ENCODE results near the gene RRM2. TPM values are rescaled to one million over a fixed set of nuclear protein-coding genes. Genes with fewer than 3 reads are reported as not detected.

RRM2 gene
- total and polyA plus RNA-seq, 2 of the 4 experiments (the other 2 are of a cell fraction), result 53.6 to 68.5 TPM

GRCh38 chr2:10075101-10075500 lies 47.4 kb upstream of the RRM2 start (continued):
- TF ChIP-seq MAZ (IDR thresholded peaks at IDR 0.05; ENCODE audit: borderline replicate concordance, low read depth, low read length) (no peak), MAFK (IDR thresholded peaks at IDR 0.05; ENCODE audit: low read depth, low read length) (no peak), NFE2L2 (IDR thresholded peaks at IDR 0.05; ENCODE audit: low read depth, low read length) (no peak)

GRCh38 chr2:10075571-10076209 lies 46.8 kb upstream of the RRM2 start:
- no peak overlapping the region for H3K56ac ChIP-seq (ENCODE audit: extremely low read depth, insufficient read depth, low read length)
- H3K14ac ChIP-seq (replicated peaks; ENCODE audit: low read depth, low read length), result no peak overlapping the region
- H4K5ac ChIP-seq (ENCODE audit: low read depth, low read length), result no peak overlapping the region
- no peak overlapping the region for H4K8ac ChIP-seq (ENCODE audit: low read depth in 2 of 2, low read length in 2 of 2)
- no peak overlapping the region for H2BK15ac ChIP-seq (ENCODE audit: low read depth, low read length)
- H3K9me1 ChIP-seq (ENCODE audit: insufficient read depth, low read length), result no peaks in the 10 kb centered on the region; the same call in 1 of the 2 replicates
- no peak overlapping the region for H3K23ac ChIP-seq (ENCODE audit: low read depth, low read length)
- H3K36me3 ChIP-seq (ENCODE audit: control insufficient read depth, insufficient read depth, low read length), result no peaks in the 10 kb centered on the region
- H2BK5ac ChIP-seq (ENCODE audit: low read depth, low read length, poor library complexity, severe bottlenecking), result no peak overlapping the region
- H3K4me2 ChIP-seq (ENCODE audit: low read depth, low read length), result no peak overlapping the region
- no peak overlapping the region for H4K91ac ChIP-seq (ENCODE audit: insufficient read depth, low read depth, low read length)
- TF ChIP-seq MAZ (IDR thresholded peaks at IDR 0.05; ENCODE audit: borderline replicate concordance, low read depth, low read length), result no peak
- TF ChIP-seq SMC3 (IDR thresholded peaks at IDR 0.05; ENCODE audit: low read depth, low read length), result no peak
- TF ChIP-seq RFX5 (IDR thresholded peaks at IDR 0.05; ENCODE audit: low read depth, low read length), result no peak
- H3K79me1 ChIP-seq (ENCODE audit: low read depth in 1 of 2, low read length in 2 of 2), result no peaks in the 10 kb centered on the region
- H4K20me1 ChIP-seq (ENCODE audit: insufficient read depth, low read length), result peaks cover 6% of the 10 kb centered on the region; the same call in 1 of the 2 replicates
- DNase-seq (no peak), ATAC-seq (ENCODE audit: low read depth) (no peak)
- H3K27me3 ChIP-seq (ENCODE audit: control insufficient read depth, insufficient read depth, low read length), result peaks cover 48% of the 10 kb centered on the region
- no peak overlapping the region for H3K27ac ChIP-seq (ENCODE audit: insufficient read depth, low read length)
- dilution Hi-C loops (cut with HindIII; ENCODE audit: low sequenced_read_pairs, unreplicated experiment), result no loop called here
- no peak overlapping the region for H2BK120ac ChIP-seq (ENCODE audit: low read depth, low read length)
- 0 out of 2 replicates have a peak, but pooled peaks cover 2% of the 10 kb centered on the region for H3K4me1 ChIP-seq (ENCODE audit: control insufficient read depth, insufficient read depth, low read length)
- no TSS peak for BruUV-seq (replicated peaks)
- no peak overlapping the region for H2BK20ac ChIP-seq (ENCODE audit: low read depth, low read length)
- H3K4me3 ChIP-seq (ENCODE audit: insufficient read depth, low read depth, low read length), result no peak overlapping the region
- ChIA-PET CTCF (interaction anchor here (0.6 to 1.5 kb wide), 2 partner anchors 21 to 36 kb away, joined by 3 to 5 read pairs; no protein-coding TSS in a partner anchor), POLR2A (ENCODE audit: unreplicated experiment) (no interaction called here)
- no peak overlapping the region for H2AK5ac ChIP-seq (ENCODE audit: low read depth, low read length)
- no peak overlapping the region for H2AK9ac ChIP-seq (replicated peaks; ENCODE audit: low read depth, low read length, poor library complexity)
- 78% methylated on average over 1 of the region's 9 CpGs; no CpG with 5 or more reads in 1 of the 2 experiments for WGBS, 2 experiments (ENCODE audit: extremely low coverage in 2 of 2, insufficient read length in 1 of 2)
- no peak overlapping the region for H3K9ac ChIP-seq (ENCODE audit: low read depth, low read length)
- no peaks in the 10 kb centered on the region for H3K9me3 ChIP-seq (ENCODE audit: control insufficient read depth, insufficient read depth, low read length)
- intact Hi-C loops (cut with micrococcal nuclease), result loop anchor here (10.0 kb wide), 1 partner anchor 329 kb away; no protein-coding TSS in a partner anchor
- in situ Hi-C loops (cut with MboI; ENCODE audit: low sequenced_read_pairs), result loop anchor here (5.0 to 10.0 kb wide), 2 partner anchors 357 to 589 kb away; no protein-coding TSS in a partner anchor
- H3K4ac ChIP-seq (ENCODE audit: low read depth, low read length), result no peak overlapping the region
- no peak overlapping the region for H3K18ac ChIP-seq (ENCODE audit: low read depth, low read length)
- H2AFZ ChIP-seq (replicated peaks; ENCODE audit: low read length, poor library complexity), result peak overlapping the region; percentile 43
